CD4-positive, alpha-beta T cell (primary cell): ENCODE measurements around the gene SAA1. TPM values are rescaled to one million over a fixed set of nuclear protein-coding genes. Genes with fewer than 3 reads are reported as not detected.

ENCODE experiments used
- ATAC-seq: fragments of 200-7000 bp; cut with Tn5 transposase; one replicate; pipeline ENCODE4 v1.10.0; 2022; ENCODE audit warnings: mild to moderate bottlenecking; ENCODE audit not compliant: poor library complexity
- CTCF ChIA-PET: fragments of 350-600 bp; sonication (Branson Sonifier 250); formaldehyde crosslinking; loops from one replicate; lab custom pipeline; 2021; ENCODE audit warnings: antibody characterized with exemption, inconsistent platforms; lab: Charles Lee
- POLR2A ChIA-PET: fragments of 350-600 bp; sonication (Branson Sonifier 250); formaldehyde crosslinking; loops from one replicate; lab custom pipeline; 2021; ENCODE audit warnings: antibody characterized with exemption, inconsistent platforms; lab: Charles Lee
- DNase-seq, 14 experiments: peaks; one replicate each; pipeline ENCODE4 v3.0.0-alpha.2; 2013 to 2020; ENCODE audit warnings: mixed read lengths in 2 of 14
- H3K27ac ChIP-seq, 2 donors: one replicate each; pipeline versions ENCODE4 v1.5.1 to v1.7.0; 2013; ENCODE audit warnings: low read length in 2 of 2, low read depth in 1 of 2, mild to moderate bottlenecking in 1 of 2
- H3K27me3 ChIP-seq, 2 experiments: 1 replicate in 1 of 2; 2 replicates in 1 of 2; pipeline versions ENCODE4 v1.6.1 to v1.7.0; 2013; ENCODE audit warnings: low read length in 2 of 2, control low read depth in 1 of 2, mild to moderate bottlenecking in 1 of 2, moderate library complexity in 1 of 2; ENCODE audit not compliant: insufficient read depth in 2 of 2, control insufficient read depth in 1 of 2
- H3K36me3 ChIP-seq: one replicate; pipeline ENCODE4 v1.6.1; 2013; ENCODE audit warnings: low read length, control low read depth; ENCODE audit not compliant: insufficient read depth
- H3K4me1 ChIP-seq: one replicate; pipeline ENCODE4 v1.6.1; 2013; ENCODE audit warnings: low read length, control low read depth; ENCODE audit not compliant: insufficient read depth
- H3K4me3 ChIP-seq: one replicate; pipeline ENCODE4 v1.5.1; 2013; ENCODE audit warnings: mild to moderate bottlenecking, low read length, moderate library complexity
- H3K9me3 ChIP-seq, 2 experiments: 1 replicate in 1 of 2; 2 replicates in 1 of 2; pipeline versions ENCODE4 v1.6.1 to v1.7.0; 2013; ENCODE audit warnings: low read length in 2 of 2, mild to moderate bottlenecking in 2 of 2, control low read depth in 1 of 2, moderate library complexity in 1 of 2; ENCODE audit not compliant: control insufficient read depth in 1 of 2, insufficient read depth in 1 of 2
- H3K27ac Mint-ChIP-seq: one replicate; pipeline ENCODE4 v1.8.0; 2020; ENCODE audit warnings: mixed read lengths
- H3K27me3 Mint-ChIP-seq: one replicate; pipeline ENCODE4 v1.8.0; 2021; ENCODE audit warnings: mixed read lengths
- H3K36me3 Mint-ChIP-seq: one replicate; pipeline ENCODE4 v1.8.0; 2021; ENCODE audit warnings: low read depth, mixed read lengths
- H3K4me1 Mint-ChIP-seq: one replicate; pipeline ENCODE4 v1.8.0; 2021; ENCODE audit warnings: low read depth, mixed read lengths
- H3K4me3 Mint-ChIP-seq: one replicate; pipeline ENCODE4 v1.8.0; 2020; ENCODE audit warnings: mild to moderate bottlenecking, mixed read lengths
- H3K9me3 Mint-ChIP-seq: one replicate; pipeline ENCODE4 v1.8.0; 2020; ENCODE audit warnings: mixed read lengths
- intact Hi-C, 2 experiments: fragments of 100-400 bp; cut with DNase I in 1 of 2; cut with micrococcal nuclease in 1 of 2; formaldehyde crosslinking; loops; one replicate each; pipeline versions ENCODE4 v1.15.1 to v1.9.0; 2023 to 2025; cut with DNase I, micrococcal nuclease
- total RNA-seq, 174 experiments: library from RNA in 2 of 174; stranded (reverse) in 2 of 174; gene quantifications; one replicate each; pipeline ENCODE4 v1.2.3 and lab custom pipeline; 2021 to 2026
- TF ChIP-seq, protein P1 (sequence below): fragments of 200-600 bp; IDR thresholded peaks from one replicate; pipeline ENCODE4 v1.8.0; 2022; ENCODE audit warnings: antibody characterized with exemption, mild to moderate bottlenecking

Gene SAA1
- total RNA-seq, 2 experiments from 2014 or later: not detected

GRCh38 chr11:18253233-18253632 lies 12.8 kb upstream of the SAA1 start:
- Mint-ChIP-seq H3K9me3 (no peaks in the 10 kb centered on the region), H3K27ac (no peak overlapping the region), H3K4me1 (no peaks in the 10 kb centered on the region), H3K27me3 (peaks cover 8% of the 10 kb centered on the region), H3K4me3 (no peak overlapping the region), H3K36me3 (no peaks in the 10 kb centered on the region)
- no peak overlapping the region for H3K27ac ChIP-seq
- H3K36me3 ChIP-seq: no peaks in the 10 kb centered on the region
- DNase-seq (no peak), ATAC-seq (no peak)
- H3K9me3 ChIP-seq: no peaks in the 10 kb centered on the region
- ChIA-PET POLR2A (interaction anchor here (0.7 kb wide), 1 partner anchor 85 kb away, joined by 3 read pairs; no protein-coding TSS in a partner anchor), CTCF (interaction anchor here (1.4 kb wide), 1 partner anchor 9 kb away, joined by 4 read pairs; no protein-coding TSS in a partner anchor)
- no peak overlapping the region for H3K4me3 ChIP-seq
- H3K27me3 ChIP-seq: no peaks in the 10 kb centered on the region
- intact Hi-C loops: loop anchor here in 1 of 2 experiments (10.0 kb wide), 1 partner anchor 482 kb away; no protein-coding TSS in a partner anchor
- no peaks in the 10 kb centered on the region for H3K4me1 ChIP-seq
- TF ChIP-seq, protein P1, sequence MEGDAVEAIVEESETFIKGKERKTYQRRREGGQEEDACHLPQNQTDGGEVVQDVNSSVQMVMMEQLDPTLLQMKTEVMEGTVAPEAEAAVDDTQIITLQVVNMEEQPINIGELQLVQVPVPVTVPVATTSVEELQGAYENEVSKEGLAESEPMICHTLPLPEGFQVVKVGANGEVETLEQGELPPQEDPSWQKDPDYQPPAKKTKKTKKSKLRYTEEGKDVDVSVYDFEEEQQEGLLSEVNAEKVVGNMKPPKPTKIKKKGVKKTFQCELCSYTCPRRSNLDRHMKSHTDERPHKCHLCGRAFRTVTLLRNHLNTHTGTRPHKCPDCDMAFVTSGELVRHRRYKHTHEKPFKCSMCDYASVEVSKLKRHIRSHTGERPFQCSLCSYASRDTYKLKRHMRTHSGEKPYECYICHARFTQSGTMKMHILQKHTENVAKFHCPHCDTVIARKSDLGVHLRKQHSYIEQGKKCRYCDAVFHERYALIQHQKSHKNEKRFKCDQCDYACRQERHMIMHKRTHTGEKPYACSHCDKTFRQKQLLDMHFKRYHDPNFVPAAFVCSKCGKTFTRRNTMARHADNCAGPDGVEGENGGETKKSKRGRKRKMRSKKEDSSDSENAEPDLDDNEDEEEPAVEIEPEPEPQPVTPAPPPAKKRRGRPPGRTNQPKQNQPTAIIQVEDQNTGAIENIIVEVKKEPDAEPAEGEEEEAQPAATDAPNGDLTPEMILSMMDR: no peak

- H3K4me1 Mint-ChIP-seq: no peaks in the 10 kb centered on the region
- Histone ChIP-seq H3K4me3 (no peak overlapping the region), H3K27ac (no peak overlapping the region), H3K36me3 (no peaks in the 10 kb centered on the region), H3K4me1 (no peaks in the 10 kb centered on the region), H3K27me3 (no peaks in the 10 kb centered on the region), H3K9me3 (no peaks in the 10 kb centered on the region)
- ATAC-seq (no peak), DNase-seq (no peak)
- peaks cover 8% of the 10 kb centered on the region for H3K27me3 Mint-ChIP-seq
- H3K27ac Mint-ChIP-seq: no peak overlapping the region
- POLR2A ChIA-PET: no interaction called here
- CTCF ChIA-PET: interaction anchor here (1.4 kb wide), 1 partner anchor 10 kb away, joined by 4 read pairs; no protein-coding TSS in a partner anchor
- intact Hi-C loops: loop anchor here in 1 of 2 experiments (10.0 kb wide), 1 partner anchor 481 kb away; no protein-coding TSS in a partner anchor
- H3K36me3 Mint-ChIP-seq: no peaks in the 10 kb centered on the region
- TF ChIP-seq, protein P1: no peak
- H3K9me3 Mint-ChIP-seq: no peaks in the 10 kb centered on the region
- no peak overlapping the region for H3K4me3 Mint-ChIP-seq
These were observed 12.2 kb upstream of the SAA1 start for GRCh38 chr11:18253778-18254338.

DNA sequence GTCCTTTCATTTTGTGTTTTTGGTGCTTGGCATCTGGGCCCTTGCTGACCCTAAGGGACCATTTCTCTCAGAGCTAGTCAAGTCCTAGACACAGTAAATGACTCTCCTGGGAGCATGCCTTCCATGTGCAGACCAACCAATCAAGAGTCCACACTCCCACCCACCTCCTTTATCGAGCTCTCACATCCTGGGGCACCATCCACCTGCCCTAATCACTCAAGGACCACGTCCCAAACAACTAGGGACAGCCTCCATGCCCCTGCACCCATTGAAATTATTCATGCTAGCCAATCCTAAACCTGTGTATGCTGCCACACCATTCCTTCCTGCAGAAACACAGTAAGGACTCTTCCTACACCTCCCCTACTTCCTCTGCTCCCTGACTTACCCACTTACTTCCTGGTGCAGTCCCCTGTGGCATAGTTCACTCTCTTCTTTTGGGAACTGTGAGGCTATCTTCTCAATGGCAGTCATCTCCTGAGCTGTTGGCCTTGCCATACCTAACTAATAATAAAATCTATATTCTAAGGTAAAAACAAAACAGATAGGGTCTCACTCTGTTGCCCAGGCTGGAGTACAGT lies 11.2 kb upstream of the SAA1 start:
- Histone ChIP-seq H3K36me3 (no peaks in the 10 kb centered on the region), H3K27me3 (peaks cover 0 to under 1% of the 10 kb centered on the region in 2 experiments), H3K4me3 (no peak overlapping the region), H3K9me3 (no peaks in the 10 kb centered on the region), H3K4me1 (no peaks in the 10 kb centered on the region), H3K27ac (no peak overlapping the region)
- ChIA-PET CTCF (no interaction called here), POLR2A (no interaction called here)
- intact Hi-C loops: loop anchor here in 1 of 2 experiments (10.0 kb wide), 1 partner anchor 480 kb away; no protein-coding TSS in a partner anchor
- H3K4me3 Mint-ChIP-seq: no peak overlapping the region
- ATAC-seq: no peak
- H3K4me1 Mint-ChIP-seq: no peaks in the 10 kb centered on the region
- no peaks in the 10 kb centered on the region for H3K36me3 Mint-ChIP-seq
- H3K27ac Mint-ChIP-seq: no peak overlapping the region
- DNase-seq: no peak
- H3K27me3 Mint-ChIP-seq: peaks cover 8% of the 10 kb centered on the region
- H3K9me3 Mint-ChIP-seq: no peaks in the 10 kb centered on the region
- TF ChIP-seq, protein P1: no peak
